H9 (cell line): ENCODE data around the gene PRR14. TPM values are rescaled to one million over a fixed set of nuclear protein-coding genes. Genes with fewer than 3 reads are reported as not detected.

ENCODE experiments used
- DNase-seq: peaks from one replicate; pipeline ENCODE4 v3.0.0-alpha.2; 2017
- H2AFZ ChIP-seq: one replicate; pipeline ENCODE4 v1.6.1; 2013; ENCODE audit warnings: mild to moderate bottlenecking, low read length, control low read depth, moderate library complexity
- H2AK5ac ChIP-seq: 2 replicates; pipeline ENCODE4 v1.6.1; 2013; ENCODE audit warnings: low read length, control low read depth, mixed read lengths; ENCODE audit not compliant: insufficient read length
- H2BK120ac ChIP-seq: one replicate; pipeline ENCODE4 v1.6.1; 2013; ENCODE audit warnings: low read depth, mild to moderate bottlenecking, low read length, control low read depth, inconsistent platforms; ENCODE audit not compliant: poor library complexity, severe bottlenecking
- H2BK12ac ChIP-seq: 2 replicates; pipeline ENCODE4 v1.6.1; 2013; ENCODE audit warnings: low read length, control low read depth, mixed read lengths, low read depth; ENCODE audit not compliant: insufficient read length
- H2BK15ac ChIP-seq: 2 replicates; pipeline ENCODE4 v1.6.1; 2013; ENCODE audit warnings: low read depth, low read length, control low read depth
- H2BK20ac ChIP-seq: one replicate; pipeline ENCODE4 v1.6.1; 2013; ENCODE audit warnings: low read depth, mild to moderate bottlenecking, low read length, control low read depth, inconsistent platforms; ENCODE audit not compliant: poor library complexity, severe bottlenecking
- H2BK5ac ChIP-seq: 2 replicates; pipeline ENCODE4 v1.6.1; 2013; ENCODE audit warnings: low read length, control low read depth, mixed read lengths; ENCODE audit not compliant: insufficient read length
- H3K14ac ChIP-seq: 2 replicates; pipeline ENCODE4 v1.6.1; 2013; ENCODE audit warnings: low read length, control low read depth; ENCODE audit not compliant: insufficient read depth
- H3K18ac ChIP-seq: 2 replicates; pipeline ENCODE4 v1.6.1; 2013; ENCODE audit warnings: low read depth, mild to moderate bottlenecking, mixed read lengths, low read length, control low read depth; ENCODE audit not compliant: insufficient read length
- H3K23ac ChIP-seq: 2 replicates; pipeline ENCODE4 v1.6.1; 2013; ENCODE audit warnings: low read length, control low read depth, mixed read lengths, low read depth; ENCODE audit not compliant: insufficient read length
- H3K23me2 ChIP-seq: 2 replicates; pipeline ENCODE4 v1.6.1; 2013; ENCODE audit warnings: low read depth, mild to moderate bottlenecking, mixed read lengths, low read length, control low read depth; ENCODE audit not compliant: insufficient read length, poor library complexity, severe bottlenecking
- H3K27ac ChIP-seq: 2 replicates; pipeline ENCODE4 v1.5.1; 2013; ENCODE audit warnings: low read length, control low read depth, mixed read lengths, low read depth; ENCODE audit not compliant: insufficient read length
- H3K27me3 ChIP-seq: 2 replicates; pipeline ENCODE4 v1.6.1; 2013; ENCODE audit warnings: low read length, control low read depth, inconsistent platforms; ENCODE audit not compliant: insufficient read depth
- H3K4ac ChIP-seq: 2 replicates; pipeline ENCODE4 v1.6.1; 2013; ENCODE audit warnings: low read depth, mild to moderate bottlenecking, control low read depth, inconsistent platforms, low read length, moderate library complexity
- H3K4me1 ChIP-seq: 2 replicates; pipeline ENCODE4 v1.6.1; 2013; ENCODE audit warnings: low read length, control low read depth, inconsistent platforms; ENCODE audit not compliant: insufficient read depth
- H3K4me2 ChIP-seq: 2 replicates; pipeline ENCODE4 v1.6.1; 2013; ENCODE audit warnings: low read length, control low read depth, mixed read lengths; ENCODE audit not compliant: insufficient read length, insufficient read depth
- H3K56ac ChIP-seq: 2 replicates; pipeline ENCODE4 v1.6.1; 2013; ENCODE audit warnings: low read depth, mild to moderate bottlenecking, mixed read lengths, low read length, control low read depth; ENCODE audit not compliant: insufficient read length
- H3K79me1 ChIP-seq: 2 replicates; pipeline ENCODE4 v1.6.1; 2013; ENCODE audit warnings: low read depth, mild to moderate bottlenecking, moderate library complexity, low read length, control low read depth, inconsistent platforms; ENCODE audit not compliant: insufficient read depth, poor library complexity, severe bottlenecking
- H3K79me2 ChIP-seq: 2 replicates; pipeline ENCODE4 v1.6.1; 2013; ENCODE audit warnings: low read length, control low read depth, inconsistent platforms; ENCODE audit not compliant: insufficient read depth
- H3K9ac ChIP-seq: 2 replicates; pipeline ENCODE4 v1.6.1; 2013; ENCODE audit warnings: low read length, control low read depth, mixed read lengths; ENCODE audit not compliant: insufficient read length; ENCODE audit errors: extremely low read depth
- H3K9me3 ChIP-seq: one replicate; pipeline ENCODE4 v1.6.1; 2013; ENCODE audit warnings: low read depth, low read length, inconsistent platforms; ENCODE audit not compliant: control insufficient read depth
- H3T11ph ChIP-seq: one replicate; pipeline ENCODE4 v1.6.1; 2013; ENCODE audit warnings: mild to moderate bottlenecking, low read length, control low read depth, inconsistent platforms
- H4K20me1 ChIP-seq: one replicate; pipeline ENCODE4 v1.6.1; 2013; ENCODE audit not compliant: control insufficient read depth, insufficient read length, insufficient read depth
- H4K5ac ChIP-seq: 2 replicates; pipeline ENCODE4 v1.6.1; 2013; ENCODE audit warnings: low read depth, mild to moderate bottlenecking, mixed read lengths, low read length, control low read depth; ENCODE audit not compliant: insufficient read length
- H4K8ac ChIP-seq: replicated peaks from 2 replicates; pipeline ENCODE4 v1.6.1; 2013; ENCODE audit warnings: low read length, control low read depth, mixed read lengths, low read depth; ENCODE audit not compliant: insufficient read length
- H4K91ac ChIP-seq: 2 replicates; pipeline ENCODE4 v1.6.1; 2013; ENCODE audit warnings: low read depth, mild to moderate bottlenecking, moderate library complexity, mixed read lengths, low read length, control low read depth; ENCODE audit not compliant: insufficient read length
- H3K27ac Mint-ChIP-seq, 3 experiments: 2 replicates in 2 of 3; 3 replicates in 1 of 3; pipeline ENCODE4 v1.8.0; 2020 to 2021; ENCODE audit warnings: mixed read lengths in 3 of 3, mild to moderate bottlenecking in 1 of 3, moderate library complexity in 1 of 3
- H3K27me3 Mint-ChIP-seq: 2 replicates; pipeline ENCODE4 v1.8.0; 2021; ENCODE audit warnings: low read depth, mild to moderate bottlenecking, moderate library complexity, mixed read lengths
- H3K36me3 Mint-ChIP-seq, 3 experiments: 2 replicates in 2 of 3; 3 replicates in 1 of 3; pipeline ENCODE4 v1.8.0; 2020 to 2021; ENCODE audit warnings: low read depth in 3 of 3, mixed read lengths in 3 of 3; ENCODE audit not compliant: insufficient read depth in 1 of 3
- H3K4me1 Mint-ChIP-seq, 2 experiments: 2 replicates each; pipeline ENCODE4 v1.8.0; 2020; ENCODE audit warnings: mixed read lengths in 2 of 2
- H3K4me3 Mint-ChIP-seq, 2 experiments: 2 replicates in 1 of 2; 3 replicates in 1 of 2; pipeline ENCODE4 v1.8.0; 2020 to 2021; ENCODE audit warnings: mild to moderate bottlenecking in 2 of 2, mixed read lengths in 2 of 2, moderate library complexity in 1 of 2
- H3K9me3 Mint-ChIP-seq, 2 experiments: 2 replicates in 1 of 2; 3 replicates in 1 of 2; pipeline ENCODE4 v1.8.0; 2020; ENCODE audit warnings: mild to moderate bottlenecking in 2 of 2, mixed read lengths in 2 of 2, moderate library complexity in 1 of 2
- WGBS: extraction: QIAGEN DNeasy Blood & Tissue Kit; methylation state at CpG from one replicate; pipeline ENCODE4 v1.1.7; 2013; ENCODE audit warnings: missing lambda C conversion rate, low lambda C conversion rate, mixed read lengths; ENCODE audit not compliant: insufficient read length; ENCODE audit errors: extremely low coverage; 5-methylcytosine and 5-hydroxymethylcytosine counted together
- total RNA-seq: library from RNA; stranded (reverse); gene quantifications from 2 replicates; pipeline ENCODE4 v1.2.1, GENCODE V29; 2021
- TF ChIP-seq, protein P1 (sequence below): fragments of 200-600 bp; sonication (generic); conservative IDR thresholded peaks from 3 replicates; pipeline ENCODE4 v1.8.0; 2021; ENCODE audit warnings: antibody characterized with exemption, mild to moderate bottlenecking

Gene PRR14
- total RNA-seq, 1 experiment from 2014 or later: 11.6 TPM

DNA sequence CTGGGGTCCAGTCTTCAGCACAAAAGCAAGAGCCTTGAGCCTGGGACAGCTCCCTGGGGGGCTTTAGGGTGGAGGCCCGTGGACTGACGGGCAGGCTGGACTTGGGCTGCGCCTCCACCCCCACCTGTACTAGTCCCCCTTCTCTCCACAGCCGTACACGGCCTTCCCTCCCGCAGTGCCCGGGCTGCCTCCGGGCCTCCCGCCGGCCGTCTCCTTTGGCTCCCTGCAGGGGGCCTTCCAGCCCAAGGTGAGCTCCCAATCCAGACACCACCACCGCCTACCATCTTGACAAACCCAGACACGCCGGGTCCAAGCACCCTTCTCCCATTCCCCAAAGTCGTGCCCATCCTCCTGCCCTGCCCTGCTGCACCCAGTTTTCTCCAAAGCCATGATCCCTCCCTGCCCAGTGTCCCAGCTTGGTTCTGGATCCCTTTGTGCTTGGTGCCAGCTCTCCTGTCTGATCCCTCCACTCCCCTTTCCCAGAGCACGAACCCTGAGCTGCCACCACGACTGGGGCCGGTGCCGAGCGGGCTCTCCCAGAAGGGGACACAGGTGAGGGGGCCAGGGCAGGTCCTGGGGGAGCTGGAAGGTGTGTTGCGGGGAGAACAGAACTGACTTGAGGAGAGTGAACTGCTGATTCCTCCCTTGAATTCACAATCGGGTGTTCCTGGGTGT is 14.5 kb downstream of the PRR14 start:
- H3K23me2 ChIP-seq: peaks cover 5% of the 10 kb centered on the region
- H4K20me1 ChIP-seq: no peaks in the 10 kb centered on the region
- no peak overlapping the region for H3K23ac ChIP-seq
- H3K14ac ChIP-seq: no peak overlapping the region
- H3K9me3 Mint-ChIP-seq: no peaks in the 10 kb centered on the region
- H3K4me1 Mint-ChIP-seq: peaks cover 0 to 4% of the 10 kb centered on the region in 2 experiments; a peak in 1 of 4 replicates
- no peak overlapping the region for H3K27ac ChIP-seq
- peaks cover 87% of the 10 kb centered on the region for H3K27me3 Mint-ChIP-seq
- H3K27me3 ChIP-seq: peaks cover 22% of the 10 kb centered on the region; the same call in 1 of the 2 replicates
- H3K36me3 Mint-ChIP-seq: peaks cover 27 to 72% (median 62%) of the 10 kb centered on the region in 3 experiments
- no CpG with 5 or more reads among the region's 22 CpGs for WGBS
- H2BK12ac ChIP-seq: no peak overlapping the region
- H3K4ac ChIP-seq: no peak overlapping the region
- no peak overlapping the region for H4K5ac ChIP-seq
- H3T11ph ChIP-seq: no peak overlapping the region
- H2BK20ac ChIP-seq: no peak overlapping the region
- DNase-seq: no peak
- no peaks in the 10 kb centered on the region for H3K4me1 ChIP-seq
- H3K4me2 ChIP-seq: no peak overlapping the region
- no peaks in the 10 kb centered on the region for H3K79me2 ChIP-seq
- no peaks in the 10 kb centered on the region for H3K79me1 ChIP-seq
- H2BK15ac ChIP-seq: no peak overlapping the region
- H3K18ac ChIP-seq: no peak overlapping the region
- H2BK120ac ChIP-seq: no peak overlapping the region
- no peak overlapping the region for H3K27ac Mint-ChIP-seq
- no peak overlapping the region for H4K8ac ChIP-seq
- H2AFZ ChIP-seq: no peak overlapping the region
- H3K4me3 Mint-ChIP-seq: 0 out of 5 replicates have a peak overlapping the region, but pooled peaks of 1 of the 2 experiments have one; percentile 29
- no peak overlapping the region for H4K91ac ChIP-seq
- H2BK5ac ChIP-seq: no peak overlapping the region
- H3K9ac ChIP-seq: no peak overlapping the region
- H3K9me3 ChIP-seq: no peaks in the 10 kb centered on the region
- H3K56ac ChIP-seq: no peak overlapping the region
- no peak overlapping the region for H2AK5ac ChIP-seq
- TF ChIP-seq, protein P1, sequence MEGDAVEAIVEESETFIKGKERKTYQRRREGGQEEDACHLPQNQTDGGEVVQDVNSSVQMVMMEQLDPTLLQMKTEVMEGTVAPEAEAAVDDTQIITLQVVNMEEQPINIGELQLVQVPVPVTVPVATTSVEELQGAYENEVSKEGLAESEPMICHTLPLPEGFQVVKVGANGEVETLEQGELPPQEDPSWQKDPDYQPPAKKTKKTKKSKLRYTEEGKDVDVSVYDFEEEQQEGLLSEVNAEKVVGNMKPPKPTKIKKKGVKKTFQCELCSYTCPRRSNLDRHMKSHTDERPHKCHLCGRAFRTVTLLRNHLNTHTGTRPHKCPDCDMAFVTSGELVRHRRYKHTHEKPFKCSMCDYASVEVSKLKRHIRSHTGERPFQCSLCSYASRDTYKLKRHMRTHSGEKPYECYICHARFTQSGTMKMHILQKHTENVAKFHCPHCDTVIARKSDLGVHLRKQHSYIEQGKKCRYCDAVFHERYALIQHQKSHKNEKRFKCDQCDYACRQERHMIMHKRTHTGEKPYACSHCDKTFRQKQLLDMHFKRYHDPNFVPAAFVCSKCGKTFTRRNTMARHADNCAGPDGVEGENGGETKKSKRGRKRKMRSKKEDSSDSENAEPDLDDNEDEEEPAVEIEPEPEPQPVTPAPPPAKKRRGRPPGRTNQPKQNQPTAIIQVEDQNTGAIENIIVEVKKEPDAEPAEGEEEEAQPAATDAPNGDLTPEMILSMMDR: no peak
